GM18868 (cell line): ENCODE measurements around the gene SIRPG.
"Not testable (repeated sequence)": the region's sequence is repeated elsewhere in the genome, so short reads cannot be mapped to it uniquely, and the experiment has no call there.

Experiments
- ATAC-seq: cut with Tn5 transposase; IDR thresholded peaks from one replicate; pipeline ENCODE4 v1.9.1; 2021; ENCODE audit warnings: mild to moderate bottlenecking, moderate library complexity; ENCODE audit not compliant: unreplicated experiment

Gene SIRPG

DNA sequence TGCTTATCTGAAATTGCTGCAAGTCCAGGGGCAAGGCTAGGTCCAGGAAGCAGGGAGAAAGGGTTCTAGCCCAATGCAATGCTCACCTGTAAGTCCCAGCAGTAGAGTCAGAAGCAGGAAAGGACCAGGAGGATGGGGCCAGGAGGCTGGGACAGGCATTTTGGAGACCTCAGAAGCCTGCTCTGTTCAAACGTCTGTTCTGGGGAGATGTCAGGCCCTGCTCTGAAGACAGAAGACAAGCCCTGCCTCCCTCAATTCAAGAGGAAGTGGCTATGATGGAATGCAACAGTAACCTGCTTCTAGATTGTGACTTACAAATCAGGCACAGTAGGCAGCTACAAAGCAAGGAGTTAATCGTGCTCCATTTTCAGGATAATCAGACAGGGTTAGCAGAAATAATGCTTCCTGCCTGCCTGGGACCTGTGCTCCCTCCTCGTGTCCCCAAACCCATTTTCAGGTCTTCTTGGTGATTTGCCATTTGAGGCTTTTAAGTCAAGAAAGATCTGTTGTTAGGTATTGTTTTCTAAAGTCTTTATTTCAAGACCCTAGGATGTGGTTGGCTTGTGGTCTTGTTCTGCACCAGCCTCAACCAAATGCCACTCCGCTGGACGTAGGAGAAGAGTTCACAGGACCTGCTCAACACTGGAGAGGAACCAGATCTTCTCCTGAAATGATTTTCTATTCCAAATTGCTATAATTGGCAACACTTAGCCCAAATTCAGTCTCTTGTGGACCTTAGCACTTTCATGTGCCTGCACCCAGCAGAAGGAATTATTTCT, at the start of gene SIRPG:
TSS of gene SIRPG (minus strand) at position 224 of the 779 bp plus-strand sequence. CDS start at position 159, 65 bp downstream.
- ATAC-seq = no peak

- not testable (repeated sequence) for ATAC-seq
Observed at GRCh38 chr20:1706887-1707286, 49.3 kb upstream of the SIRPG start.

DNA sequence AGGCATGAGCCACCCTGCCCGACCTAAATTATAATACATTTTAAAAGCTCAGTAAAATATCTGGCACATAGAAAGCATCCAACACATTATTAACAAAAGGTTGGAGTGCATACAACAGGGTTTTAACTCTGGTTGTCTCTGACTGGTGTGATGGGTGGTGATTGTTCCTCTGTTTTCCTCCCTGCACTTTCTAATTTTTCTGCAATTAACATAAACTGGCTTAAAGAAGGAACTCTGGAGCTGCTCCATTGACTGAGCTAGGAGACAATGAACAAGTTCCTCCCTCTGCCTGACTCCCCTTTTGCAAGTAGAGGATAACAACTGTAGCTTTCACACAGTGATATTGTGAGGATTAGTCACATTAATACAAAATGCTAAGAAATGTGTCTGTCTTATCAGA, 48.5 kb upstream of the SIRPG start:
- ATAC-seq = no peak

- no peak for ATAC-seq
Observed at GRCh38 chr20:1702855-1703254, 45.3 kb upstream of the SIRPG start.

DNA sequence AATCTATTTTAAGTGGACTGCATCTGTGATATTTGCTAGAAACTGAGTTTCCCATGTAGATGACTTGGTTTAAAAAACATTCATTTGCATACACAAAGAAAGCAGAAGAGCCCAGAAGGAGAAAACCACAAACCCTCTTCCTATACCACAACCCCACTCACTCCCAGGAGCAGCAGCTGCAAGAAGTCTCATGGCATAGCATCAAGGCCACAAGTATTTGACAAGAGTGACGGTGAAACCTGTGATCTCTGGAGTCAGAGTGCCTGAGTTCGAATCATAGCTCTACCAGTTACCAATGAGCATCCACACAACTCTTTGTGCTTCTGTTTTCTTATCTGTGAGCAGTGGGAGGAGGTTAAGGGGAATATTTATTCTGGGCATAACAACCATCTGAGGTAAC, 44.7 kb upstream of the SIRPG start:
- no peak for ATAC-seq

- ATAC-seq = no peak
Observed at GRCh38 chr20:1700990-1701389, 43.4 kb upstream of the SIRPG start.

DNA sequence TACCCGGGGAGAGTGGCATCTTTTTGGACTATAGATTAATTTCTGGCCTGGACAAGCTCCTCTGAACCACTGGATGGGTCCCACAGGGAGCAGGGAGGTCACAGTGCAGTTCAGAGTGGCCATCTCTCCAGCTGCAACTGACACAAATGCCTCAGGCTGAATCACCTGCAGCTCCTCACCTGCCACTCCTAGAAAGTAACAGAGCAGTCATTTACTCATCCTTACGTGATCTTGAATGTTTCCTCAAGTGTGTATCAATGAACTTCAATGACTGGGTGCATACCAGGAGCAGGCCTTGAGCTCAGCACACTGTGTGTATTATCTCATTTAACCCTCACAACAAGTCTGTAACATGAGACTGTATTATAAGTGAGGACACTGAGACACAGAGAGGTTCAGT, 40.0 kb upstream of the SIRPG start:
- no peak for ATAC-seq

DNA sequence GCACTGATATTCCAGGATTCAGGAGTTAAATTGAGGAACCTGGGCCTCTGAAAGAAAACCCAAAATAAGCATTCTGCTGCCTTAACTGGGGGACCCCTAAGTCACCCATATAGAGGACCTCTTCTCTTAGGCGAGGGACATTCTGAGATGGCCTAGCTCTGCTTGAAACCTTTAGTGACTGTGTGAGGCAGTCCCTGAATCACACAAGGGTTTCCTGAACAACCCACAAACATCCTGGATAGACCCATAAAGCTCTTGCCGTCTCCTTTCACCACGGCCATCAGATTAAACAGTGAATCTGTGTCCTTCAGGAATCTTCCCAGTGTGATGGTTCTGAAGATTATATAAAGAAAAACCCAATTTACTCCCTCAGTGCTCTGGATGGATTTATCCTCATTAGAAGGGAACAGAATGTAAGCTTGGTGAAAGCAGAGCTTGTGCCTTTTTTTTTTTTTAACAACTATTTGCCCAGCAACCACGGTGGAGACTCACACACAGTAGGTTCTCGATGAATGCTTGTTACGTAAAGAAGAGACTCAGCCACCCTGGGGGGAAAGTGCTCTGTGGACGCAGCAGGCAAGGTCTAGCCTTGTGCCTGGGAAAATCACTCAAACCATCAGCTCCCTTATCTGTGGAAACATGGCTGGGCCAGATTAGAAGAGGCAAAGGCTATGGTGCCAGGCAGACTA, 39.1 kb upstream of the SIRPG start:
- no peak for ATAC-seq

GRCh38 chr20:1694672-1695071, 37.1 kb upstream of the SIRPG start:
- ATAC-seq = no peak

DNA sequence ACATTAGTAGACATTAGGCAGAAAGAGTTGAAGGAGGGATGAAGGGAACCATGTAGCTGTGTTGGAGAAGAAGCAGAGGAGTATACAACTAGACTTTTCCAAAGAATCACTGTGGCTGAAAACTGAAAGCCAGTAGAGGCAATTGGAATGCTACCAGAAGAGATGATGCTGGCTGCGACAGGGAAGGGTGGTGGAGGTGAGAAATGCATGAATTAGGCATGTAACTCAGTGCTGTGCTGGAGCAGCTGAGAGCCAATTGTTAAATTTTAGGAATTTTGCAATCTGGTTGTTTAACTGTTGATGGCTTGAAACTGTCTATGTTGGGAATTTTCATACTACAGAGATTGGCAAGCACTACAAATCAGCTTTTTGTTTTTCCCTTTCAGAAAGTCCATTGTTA, 35.8 kb upstream of the SIRPG start:
- ATAC-seq = no peak

GRCh38 chr20:1689721-1690120, 32.1 kb upstream of the SIRPG start:
- no peak for ATAC-seq

DNA sequence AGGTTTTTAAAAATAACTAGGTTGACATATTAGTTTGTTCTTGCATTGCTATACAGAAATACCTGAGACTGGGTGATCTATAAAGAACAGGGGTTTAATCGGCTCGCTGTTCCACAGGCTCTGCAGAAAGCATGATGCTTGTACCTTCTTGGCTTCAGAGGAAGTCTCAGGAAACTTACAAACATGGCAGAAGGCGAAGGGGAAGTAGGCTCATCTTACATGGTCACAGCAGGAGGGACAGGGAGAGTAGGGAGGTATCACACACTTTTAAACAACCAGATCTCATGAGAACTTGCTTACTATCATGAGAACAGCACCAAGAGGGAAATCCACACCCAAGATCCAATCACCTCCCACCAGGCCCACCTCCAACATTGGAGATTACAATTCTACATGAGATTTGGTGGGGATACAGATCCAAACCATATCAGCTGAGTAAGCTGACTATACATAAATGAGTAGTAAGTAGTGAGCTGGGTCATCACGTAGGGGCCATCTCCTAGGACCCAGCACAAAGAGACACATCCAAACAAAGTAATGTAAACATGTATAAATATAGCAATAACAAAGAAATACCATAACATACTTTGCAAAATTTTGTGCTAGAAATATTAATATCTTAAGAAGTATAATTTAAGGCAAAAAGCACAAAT, 31.4 kb upstream of the SIRPG start:
- ATAC-seq = no peak

DNA sequence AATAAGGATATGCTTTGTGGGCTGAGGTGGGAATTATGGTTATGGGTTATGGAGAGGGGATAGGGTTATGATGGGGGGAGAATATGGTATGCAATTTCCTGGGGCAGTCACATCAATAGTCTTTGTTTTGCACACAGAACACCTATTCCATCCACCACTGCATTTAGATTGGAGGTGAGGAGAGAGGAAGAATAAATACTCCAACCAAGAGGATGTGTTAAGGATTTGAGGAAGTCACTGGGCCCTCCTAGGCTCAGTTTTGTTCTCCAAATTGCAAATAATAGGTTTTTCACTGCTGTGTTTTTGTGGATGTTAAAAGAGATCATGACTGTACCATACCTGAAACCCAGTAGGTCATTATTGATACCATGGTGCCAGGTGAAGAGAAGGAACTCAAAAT, 29.5 kb upstream of the SIRPG start:
- ATAC-seq = no peak

DNA sequence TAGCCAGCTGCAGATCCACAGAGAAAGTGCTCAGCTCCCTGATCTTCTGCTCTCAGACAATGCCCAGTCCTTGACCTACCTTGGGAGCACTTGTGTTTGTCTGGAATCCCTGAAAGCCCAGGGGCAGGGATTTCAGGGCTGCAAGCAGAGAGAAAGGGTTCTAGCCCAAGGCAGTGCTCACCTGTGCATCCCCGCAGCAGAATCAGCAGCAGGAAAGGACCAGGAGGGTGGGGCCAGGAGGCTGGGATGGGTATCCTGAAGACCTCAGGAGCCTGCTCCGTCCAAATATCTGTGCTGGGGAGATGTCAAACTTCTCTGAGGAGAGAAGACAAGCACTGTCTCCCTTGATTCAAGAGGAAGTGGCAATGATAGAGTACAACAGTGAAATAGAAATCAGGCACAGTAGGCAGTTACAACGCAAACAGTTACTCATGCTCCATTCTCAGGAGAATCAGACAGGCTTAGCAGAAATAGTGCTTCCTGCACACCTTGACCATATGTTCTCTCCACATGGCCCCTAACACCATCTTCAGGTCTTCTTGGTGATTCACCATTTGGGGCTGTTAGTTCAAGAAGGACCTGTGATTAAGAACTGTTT, 28.7 kb upstream of the SIRPG start:
- no peak for ATAC-seq

GRCh38 chr20:1685304-1686052, 27.9 kb upstream of the SIRPG start:
- ATAC-seq = no peak

DNA sequence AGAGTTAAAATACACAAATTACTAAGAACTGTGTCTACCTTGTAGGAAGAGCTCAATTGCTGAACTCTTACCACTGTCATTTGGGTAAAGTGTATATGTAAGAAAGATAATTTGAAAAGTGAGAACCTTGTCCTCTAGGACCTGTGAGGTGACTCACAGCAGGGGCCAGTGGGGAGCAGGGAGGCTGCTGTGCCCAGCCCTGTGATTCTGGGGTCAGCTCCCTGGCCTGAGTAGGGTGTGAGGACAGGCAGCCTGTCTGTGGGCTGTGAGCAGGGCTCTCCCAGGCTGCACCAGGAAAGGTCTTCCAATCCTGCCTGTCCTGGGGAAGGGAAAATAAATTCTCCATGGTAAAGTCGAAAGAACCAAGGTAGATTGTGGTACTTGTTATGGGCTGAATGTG, 27.3 kb upstream of the SIRPG start:
- ATAC-seq = no peak

GRCh38 chr20:1676650-1677049, 19.1 kb upstream of the SIRPG start:
- no peak for ATAC-seq

DNA sequence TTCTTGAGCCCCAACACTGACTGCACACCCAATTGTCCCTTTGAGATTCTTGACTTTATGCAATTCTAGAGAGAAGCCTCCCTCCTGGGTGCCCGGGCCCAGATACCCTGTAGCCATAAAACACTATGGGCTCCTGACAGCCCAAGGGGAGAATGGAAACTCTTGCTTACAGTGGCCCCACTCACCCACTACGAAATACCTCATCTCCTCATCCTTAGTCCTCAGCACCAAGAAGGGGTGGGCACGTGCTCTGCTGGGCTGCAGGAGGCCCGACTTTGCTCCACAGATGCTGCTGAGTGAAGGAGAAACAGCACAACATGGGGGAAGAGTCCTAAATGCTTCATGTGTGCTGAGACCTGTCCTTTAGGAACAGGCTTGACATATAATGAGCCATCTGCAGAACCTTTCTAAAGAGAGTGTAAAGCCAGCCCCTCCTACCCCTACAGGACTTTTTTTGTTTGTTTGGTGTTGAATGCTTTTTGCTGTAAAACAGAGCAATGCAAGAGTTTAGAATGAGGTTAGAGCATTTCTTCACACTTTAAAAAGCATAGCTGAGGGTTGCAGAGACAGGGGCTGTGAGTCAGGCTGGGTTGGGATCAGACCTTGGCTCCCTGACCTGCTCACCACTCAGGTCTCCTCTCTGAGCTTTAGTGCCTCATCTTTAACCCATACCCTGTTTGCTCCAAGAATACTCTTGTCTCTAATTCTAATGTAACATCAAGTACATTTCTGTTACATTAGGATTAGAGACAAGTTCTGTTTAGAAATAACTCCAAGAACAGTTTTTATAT, 17.6 kb upstream of the SIRPG start:
- no peak for ATAC-seq

DNA sequence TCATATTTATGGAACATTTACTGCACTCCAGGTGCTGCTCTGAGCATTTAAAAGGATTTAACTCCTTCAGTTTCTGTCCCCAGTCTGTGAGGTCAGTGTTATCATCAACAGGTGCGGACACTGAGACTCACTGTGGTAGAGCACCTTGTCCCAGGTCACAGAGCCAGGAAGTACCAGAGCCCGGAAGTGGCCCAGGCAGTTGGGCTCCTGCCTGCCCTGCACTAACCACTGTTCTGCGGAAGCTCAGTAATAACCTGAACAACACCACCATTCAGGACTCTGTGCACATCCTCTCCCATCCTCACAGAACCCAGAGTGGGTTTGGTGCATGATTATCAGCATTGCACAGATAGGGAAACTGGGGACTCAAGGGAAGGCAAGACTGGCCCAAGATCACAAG, 16.8 kb upstream of the SIRPG start:
- no peak for ATAC-seq

DNA sequence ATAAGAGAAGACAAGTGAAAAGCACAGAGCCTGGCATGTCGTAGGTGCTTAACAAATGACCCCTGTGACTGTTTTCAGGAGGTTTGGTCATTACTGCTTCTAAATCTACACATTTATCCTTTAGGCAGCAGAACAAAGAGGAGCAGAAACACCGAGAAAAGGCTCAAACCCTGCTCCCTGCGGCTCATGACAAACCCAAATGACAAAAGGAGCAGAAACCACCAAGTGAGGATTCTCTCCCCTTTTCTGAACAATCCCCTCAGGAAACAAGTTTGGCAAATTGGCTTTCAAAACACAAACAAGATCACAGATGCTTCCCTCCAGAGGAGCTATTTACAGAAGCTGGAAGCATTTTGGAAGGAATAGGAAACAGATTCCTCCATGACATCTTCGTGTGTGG, 15.8 kb upstream of the SIRPG start:
- ATAC-seq = no peak
